HG03460 (cell line): ENCODE measurements around the gene ARL2BP.

Experiments
- ATAC-seq: cut with Tn5 transposase; IDR thresholded peaks from one replicate; pipeline ENCODE4 v1.9.1; 2021; ENCODE audit not compliant: unreplicated experiment

Gene ARL2BP

DNA sequence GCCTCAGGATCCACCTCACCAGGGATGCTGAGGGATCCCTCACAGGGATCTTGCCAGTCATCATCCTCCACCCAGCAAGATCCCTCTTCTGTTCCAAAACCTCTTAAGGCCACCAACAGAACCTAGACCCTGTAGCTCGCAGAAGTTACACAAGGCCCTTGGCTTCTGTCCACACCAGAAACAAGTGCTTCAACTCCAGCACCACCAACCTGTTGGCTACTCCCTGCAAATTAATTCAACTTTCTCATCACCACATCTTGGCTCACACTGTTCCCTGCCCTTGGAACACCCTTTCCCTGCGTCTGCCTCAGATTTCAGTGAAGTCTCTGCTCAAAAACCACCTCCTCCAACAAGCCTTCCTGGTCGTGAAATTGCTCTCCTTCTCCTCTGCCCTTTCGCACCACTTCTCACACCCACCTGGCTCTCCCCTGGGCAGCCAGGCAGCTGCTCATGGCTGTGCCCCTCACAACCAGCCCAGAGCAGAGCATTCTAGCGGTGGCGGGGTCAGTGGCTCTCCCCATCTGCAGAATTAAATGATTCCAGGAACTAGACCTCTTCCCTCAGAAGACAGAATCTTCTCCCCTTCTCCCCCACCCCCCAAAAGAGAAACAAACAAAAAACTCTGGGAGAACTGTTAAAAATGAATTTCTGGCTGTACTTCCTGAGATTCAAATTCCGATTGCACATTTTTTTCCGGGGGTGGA is 37.6 kb downstream of the ARL2BP start:
- no peak for ATAC-seq

DNA sequence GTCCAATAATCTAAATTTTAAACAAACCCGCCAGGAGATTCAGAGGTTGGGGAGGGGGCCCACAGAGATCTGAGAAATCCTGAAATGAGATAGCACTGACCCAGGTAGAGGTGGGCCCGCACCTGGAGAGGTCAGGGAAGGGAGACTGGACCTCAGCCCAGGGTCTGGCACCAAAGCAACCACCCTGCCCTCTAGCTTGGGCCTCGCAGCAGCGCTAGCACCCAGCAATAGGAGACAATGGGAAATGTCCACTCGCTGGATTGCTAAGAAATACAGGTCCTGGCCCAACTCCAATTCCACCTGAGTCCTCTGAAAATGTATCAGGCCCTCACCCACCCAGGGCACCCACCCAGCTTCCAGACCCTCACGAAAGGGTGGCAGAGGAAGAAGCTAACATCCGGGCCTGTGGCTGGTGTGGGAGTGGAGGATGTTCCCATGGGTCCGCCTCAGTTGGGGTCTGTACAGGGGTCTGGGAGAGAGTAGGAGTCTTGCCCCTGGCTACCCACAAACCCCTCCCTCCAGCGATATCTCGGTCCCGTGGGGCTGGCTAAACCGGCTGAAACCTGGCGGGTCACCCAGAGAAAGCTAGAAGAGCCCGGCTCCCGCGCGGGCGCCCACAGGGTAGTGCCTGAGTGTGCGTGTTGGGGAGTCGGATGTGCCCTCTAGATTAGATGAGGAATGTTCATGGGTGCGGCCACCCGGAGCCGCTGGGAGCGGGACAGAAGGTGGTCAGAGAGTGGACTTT is 38.3 kb downstream of the ARL2BP start:
- ATAC-seq = no peak

DNA sequence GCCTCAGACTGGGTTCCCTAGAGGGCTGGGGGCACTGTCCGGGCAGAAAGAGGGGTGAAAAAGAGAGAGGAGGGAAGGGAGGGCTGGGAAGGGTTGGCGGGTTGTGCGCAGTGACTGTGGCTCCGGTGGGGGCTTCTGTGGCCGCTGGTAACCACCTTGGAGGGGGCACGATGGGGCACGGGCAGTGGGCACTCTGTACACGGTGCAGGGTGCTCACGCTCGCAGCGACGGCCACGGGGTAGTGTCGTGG is 38.8 kb downstream of the ARL2BP start:
- ATAC-seq = no peak

DNA sequence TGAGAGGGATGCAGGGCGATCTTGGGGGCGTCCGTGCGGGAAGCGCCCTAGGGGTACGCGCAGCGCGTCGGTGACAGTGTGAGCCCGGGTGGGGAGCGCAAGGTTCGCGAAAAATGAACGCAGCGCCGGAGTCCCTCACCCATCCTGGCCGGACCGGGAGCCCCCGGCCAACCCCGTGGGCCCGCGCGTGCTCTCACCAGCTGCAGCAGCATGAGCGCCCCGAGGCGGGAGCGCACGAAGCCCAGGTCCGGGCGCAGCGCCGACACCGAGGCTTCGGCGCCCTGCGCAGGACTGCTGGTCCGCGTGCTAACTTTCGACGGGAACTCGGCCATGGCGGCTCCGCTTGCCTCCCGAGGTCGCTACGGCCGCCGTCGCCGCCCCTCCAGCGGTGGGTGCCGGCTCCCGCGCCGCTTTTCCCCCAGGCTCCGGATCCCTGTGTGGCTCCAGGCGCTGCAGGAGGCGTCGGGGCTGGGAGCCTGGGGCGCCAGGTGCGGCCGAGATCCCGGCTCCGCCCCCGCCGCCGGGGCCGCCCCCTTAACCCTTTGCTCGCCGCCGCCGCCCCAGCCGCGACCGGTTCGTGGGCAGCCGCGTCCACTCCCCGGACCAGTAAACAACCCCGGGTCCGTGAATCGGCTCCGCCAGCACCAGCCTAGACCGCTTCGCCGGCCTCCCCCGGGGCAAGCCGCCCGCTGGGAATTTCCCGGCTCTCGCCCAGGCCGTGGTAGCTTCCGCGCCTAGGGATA is 39.3 kb downstream of the ARL2BP start, which contains the start of gene PLLP:
Gene PLLP (minus strand): TSS at position 464 of the 743 bp plus-strand sequence. CDS start 132 bp downstream, at position 332.
- no peak for ATAC-seq

DNA sequence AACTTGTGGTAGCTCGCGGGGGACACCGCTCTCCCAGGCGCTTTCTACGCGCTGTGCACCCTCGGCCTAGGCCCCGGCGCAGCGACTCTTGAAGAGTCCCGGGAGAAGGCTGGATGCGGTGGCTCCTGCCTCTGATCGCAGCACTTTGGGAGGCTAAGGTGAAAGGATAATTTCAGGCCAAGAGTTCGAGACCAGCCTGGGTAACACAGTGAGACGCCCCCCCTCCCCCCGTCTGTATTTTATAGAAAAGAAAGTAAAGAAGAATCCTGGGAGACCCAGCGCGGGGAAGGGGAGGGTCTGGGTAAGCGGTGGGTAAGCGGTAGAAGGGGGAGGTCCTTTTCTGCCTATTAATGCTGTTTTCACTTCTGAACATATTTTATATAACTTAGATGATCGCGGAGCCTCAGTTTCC is 39.9 kb downstream of the ARL2BP start:
- ATAC-seq = no peak

DNA sequence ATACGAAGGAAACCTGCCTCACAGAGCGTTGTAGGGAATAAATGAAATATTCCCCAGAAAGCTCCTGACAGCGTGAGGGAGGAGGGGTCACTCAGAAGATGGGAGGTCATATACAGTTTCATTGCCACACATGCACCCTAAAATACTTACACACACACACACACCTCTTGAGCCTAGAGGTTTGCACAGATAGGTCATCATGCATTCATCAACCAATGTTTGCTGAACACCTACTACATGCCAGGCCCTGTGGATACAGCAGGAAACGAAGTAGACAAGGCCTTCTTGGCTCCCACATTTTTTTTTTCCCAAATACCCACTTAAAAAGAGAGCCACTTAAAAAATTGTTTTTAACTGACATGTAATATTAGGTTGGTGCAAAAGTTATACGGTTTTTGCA is 40.3 kb downstream of the ARL2BP start:
- no peak for ATAC-seq

DNA sequence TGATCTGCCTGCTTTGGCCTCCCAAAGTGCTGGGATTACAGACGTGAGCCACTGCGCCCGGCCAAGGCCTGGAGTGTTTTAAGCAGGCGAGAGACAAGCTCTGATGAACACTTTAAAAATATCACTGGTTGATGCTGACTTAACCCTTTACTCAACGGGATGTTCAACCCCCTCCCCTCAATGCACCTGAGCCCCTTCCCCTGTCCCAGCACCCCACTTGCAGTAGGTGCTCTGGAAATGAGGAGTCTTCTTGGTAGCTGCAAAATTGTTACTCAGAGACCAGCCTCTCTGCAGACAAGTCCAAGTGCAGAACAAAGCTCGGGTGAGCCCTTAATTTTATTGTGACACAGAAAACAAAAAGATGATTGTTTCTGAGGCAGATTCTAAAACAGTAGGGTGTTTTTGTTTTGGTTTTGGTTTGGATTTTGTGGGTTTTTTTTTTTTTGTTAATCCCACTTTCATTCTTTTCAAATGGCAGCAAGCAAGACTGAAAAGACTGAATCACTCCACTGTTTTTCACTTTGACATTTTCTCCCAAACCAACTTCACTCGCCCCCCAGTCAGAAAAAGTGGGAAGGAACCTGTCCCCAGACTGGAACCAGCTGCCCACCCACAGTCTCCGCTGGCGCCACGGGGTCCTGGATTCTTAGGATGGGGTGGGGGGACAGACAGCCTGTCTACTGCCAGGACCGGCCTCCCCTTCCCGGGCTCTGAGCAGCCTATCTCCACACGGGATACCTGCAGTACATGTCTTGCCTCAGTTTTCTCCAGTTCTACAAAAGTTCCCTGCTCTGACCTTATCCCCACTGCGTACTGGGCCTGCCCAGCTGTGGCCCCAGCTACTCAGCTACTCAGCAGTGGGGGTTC is 44.6 kb downstream of the ARL2BP start:
- no peak for ATAC-seq

DNA sequence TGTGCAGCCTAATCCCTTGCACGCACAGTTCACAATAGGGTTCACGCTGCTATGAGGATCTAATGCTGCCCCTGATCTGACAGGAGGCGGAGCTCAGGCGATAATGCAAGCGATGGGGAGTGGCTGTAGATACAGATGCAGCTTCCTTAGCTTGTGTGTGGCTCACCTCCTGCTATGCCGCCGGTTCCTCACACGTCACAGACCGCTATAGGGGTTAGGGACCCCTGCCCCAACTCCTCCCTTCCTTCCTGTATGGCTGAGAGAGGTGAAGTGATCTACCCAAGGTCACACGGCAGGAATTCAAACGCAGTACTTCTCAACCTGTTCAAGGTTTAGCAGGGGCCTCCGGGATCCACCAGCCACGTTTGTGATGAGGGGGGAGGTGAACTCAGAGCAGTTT is 52.8 kb downstream of the ARL2BP start:
- ATAC-seq = no peak

DNA sequence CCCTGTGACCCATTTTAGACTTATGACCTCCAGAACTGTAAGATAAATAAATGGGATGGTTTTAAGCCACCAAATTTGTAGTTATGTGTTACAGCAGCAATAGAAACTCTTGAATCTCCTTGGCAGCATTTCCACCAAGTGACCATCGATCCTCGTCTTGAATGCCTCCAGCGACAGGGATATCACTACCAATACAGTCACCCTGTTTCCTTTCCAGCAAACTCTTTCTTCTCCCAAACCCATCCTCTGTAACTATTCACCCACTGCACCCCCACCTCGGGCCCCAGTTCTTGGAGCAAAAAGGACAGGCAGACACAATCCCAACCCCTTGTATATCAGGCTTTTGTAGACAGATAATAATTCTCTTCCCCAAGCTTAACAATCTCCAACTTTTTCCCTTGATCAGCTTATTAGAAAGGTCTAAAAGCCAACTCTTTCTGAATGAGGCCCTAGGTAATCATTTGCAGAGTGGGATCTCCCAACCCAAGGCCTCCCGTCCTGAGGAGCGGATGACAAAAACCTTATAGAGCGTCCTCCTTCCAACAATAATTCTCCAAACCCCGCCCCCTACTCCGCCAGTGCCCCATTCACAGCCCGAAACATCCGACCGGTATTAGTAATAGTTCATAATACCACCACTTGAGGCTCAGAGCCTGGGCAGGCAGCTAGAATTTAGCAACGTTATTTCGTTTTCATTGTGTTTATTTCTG is 54.1 kb downstream of the ARL2BP start:
- ATAC-seq = peak; percentile 17

DNA sequence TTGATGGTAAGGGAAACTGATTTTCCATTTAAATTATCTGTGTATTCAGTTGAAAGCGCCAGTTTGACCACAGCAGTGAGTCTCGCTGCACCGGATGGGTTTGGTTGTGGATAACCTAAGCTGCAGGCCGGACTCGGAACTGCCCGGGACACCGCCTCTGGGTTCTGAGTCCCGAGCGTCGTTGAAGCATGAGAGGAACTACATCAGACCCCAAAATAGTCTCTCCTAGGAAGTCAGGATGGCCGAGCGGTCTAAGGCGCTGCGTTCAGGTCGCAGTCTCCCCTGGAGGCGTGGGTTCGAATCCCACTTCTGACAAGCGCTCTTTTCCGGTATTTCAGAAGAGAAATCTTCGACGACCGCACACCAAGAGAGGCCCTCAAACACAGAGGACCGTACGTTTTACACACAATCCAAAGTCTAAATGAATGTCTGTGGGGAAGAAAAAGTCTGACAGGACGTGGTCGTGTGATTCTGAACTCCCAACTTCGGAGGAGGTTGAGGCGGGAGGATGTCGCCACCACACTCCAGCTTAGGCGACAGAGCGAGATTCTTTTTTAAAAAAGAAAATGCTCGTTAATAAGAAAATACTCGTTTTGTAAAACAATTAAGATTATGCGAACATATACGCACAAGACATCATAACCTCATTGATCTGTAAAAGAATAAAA is 54.8 kb downstream of the ARL2BP start:
- peak; percentile 51 for ATAC-seq

DNA sequence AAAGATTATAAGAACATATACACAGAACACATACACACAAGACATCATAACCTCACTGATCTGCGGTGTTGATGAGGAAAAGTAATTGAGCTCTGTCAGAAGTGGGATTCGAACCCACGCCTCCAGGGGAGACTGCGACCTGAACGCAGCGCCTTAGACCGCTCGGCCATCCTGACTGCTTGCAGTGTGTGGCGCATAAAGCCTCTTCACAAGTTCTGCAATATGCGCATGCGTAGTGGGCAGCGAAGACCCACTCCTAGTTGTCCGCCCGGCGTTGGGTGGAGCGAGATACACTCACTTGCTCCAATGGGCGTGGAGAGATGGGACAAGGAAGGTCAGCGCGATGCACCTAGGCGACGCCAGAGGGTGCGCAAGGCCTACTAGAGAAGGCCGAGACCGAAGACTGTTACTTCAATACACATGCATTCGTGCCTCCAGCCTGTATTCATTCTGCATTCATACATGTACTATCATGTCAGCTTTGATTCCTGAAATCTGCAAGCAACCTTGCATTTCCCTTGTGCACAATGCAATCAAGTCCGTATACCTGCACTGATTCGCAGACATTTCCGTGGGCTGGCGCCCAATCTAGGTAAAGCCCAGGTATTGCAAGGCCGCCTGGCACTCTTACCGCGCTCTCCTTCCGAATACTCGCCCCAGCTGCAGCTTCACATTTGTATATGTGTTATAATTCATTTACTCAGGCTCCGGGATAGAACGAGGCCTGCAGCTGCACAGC is 55.5 kb downstream of the ARL2BP start:
- ATAC-seq = peak; percentile 80

DNA sequence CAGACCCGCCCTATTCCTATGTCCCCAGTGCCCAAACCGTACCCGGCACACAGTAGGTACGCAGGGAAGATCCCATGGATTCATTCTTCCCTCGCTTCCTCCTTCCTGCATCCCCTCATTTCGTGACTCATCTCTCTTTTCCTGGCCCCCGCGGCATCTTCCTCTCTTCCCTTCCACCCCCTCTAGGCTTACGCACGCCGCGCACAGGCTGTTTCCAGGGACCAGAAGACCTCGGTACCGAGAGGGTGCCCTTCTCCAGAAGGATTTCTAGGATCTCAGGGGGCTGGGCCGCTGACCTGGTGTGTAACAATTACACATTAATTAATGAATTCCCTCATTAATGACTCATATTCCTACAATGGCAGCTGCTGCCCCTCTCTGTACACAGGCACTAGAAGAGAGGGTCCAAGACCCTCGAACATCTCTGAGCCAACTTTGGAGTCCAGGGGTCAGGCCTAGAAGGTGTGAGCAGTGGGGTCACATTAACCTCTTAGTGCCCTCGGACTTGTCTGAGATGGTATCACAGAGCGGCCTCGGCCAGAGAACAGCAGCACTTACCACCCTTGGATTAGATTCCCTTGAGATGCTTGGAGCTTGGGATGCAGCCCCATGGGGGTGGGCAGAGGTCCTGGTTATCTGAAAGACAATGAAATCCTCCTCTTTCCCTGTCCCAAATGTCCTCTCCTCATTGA is 56.2 kb downstream of the ARL2BP start:
- no peak for ATAC-seq
